GM21360 (cell line): Measurements from ENCODE around the gene KLHL33.

Source experiments
- ATAC-seq: cut with Tn5 transposase; IDR thresholded peaks from one replicate; pipeline ENCODE4 v1.9.1; 2021; ENCODE audit warnings: mild to moderate bottlenecking, moderate library complexity; ENCODE audit not compliant: unreplicated experiment

KLHL33 gene

DNA sequence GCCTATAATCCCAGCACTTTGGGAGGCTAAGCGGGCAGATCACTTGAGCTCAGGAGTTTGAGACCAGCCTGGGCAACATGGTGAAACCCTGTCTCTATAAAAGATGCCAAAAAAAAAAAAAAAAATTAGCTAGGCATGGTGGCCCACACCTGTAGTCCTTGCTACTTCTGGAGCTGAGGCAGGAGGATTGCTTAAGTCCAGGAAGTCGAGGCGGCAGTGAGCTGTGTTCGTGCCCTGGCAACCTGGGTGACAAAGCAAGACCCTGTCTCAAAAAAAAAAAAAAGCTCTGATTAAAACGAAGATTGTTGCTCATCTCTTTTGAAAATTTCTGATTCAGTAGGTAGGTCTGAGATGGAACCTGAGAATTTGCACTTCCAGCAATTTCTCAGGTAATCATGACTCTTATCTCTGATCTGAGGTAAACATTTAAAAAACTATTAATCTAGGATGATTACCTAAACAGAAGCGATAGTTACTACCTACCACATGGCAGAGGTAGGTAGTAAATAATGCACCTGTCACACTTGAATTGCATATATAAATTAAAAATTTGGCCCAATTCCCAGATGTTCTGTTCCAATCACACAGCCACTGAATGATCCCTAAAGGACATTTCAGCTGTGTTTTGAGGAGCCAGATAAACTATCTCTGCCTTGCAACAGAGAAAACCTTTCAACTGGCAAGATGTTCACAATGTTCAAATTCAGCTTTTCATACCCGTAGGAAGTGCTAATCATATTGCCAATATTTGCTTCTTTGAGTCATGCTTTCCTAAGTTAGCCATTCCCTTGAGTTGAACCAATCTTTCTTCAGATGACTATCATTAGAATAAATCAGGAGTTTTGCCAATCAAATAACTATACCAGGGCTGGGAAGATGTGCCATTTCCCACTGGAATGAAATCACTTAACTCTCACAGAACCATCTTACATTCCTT is 18.4 kb downstream of the KLHL33 start:
- ATAC-seq, result no peak

DNA sequence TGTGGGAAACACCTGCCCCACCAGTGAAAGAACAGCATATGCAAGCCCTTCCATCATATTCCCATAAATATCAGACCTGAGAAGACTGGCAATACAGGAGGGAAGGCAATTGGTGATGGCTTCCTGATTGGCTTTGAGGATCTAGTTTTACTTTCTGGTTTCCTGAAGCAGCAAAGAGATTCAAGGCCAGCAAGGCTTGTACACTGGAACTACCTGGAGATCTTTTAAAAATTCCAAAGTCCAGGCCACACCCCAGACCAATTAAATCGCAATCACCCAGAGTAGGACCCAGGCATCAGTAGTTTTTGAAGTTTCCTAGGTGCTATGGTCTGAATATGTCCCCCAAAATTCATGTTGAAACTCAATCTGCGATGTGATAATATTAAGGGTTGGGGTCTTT is 19.7 kb downstream of the KLHL33 start:
- no peak for ATAC-seq

DNA sequence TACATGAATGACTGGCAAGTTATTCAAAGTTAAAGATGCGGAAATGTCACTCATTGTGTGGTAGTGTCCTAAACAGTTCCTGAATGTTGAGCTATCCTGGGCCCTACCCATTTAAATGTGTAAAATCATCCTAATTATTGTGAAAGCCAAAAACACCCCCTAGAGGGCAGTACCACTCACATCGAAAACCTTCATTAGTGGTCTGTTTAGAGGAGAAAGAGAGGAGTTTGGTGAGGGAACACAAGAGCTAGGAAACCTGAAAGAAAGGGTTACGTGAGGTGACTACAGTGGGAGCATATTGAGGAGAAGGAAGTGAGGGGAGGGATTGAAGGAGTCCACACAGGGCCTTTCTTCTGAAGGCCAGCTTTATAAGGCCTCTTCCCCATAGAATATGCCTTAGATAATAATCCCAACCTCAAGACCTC is 20.2 kb downstream of the KLHL33 start:
- ATAC-seq, result no peak

DNA sequence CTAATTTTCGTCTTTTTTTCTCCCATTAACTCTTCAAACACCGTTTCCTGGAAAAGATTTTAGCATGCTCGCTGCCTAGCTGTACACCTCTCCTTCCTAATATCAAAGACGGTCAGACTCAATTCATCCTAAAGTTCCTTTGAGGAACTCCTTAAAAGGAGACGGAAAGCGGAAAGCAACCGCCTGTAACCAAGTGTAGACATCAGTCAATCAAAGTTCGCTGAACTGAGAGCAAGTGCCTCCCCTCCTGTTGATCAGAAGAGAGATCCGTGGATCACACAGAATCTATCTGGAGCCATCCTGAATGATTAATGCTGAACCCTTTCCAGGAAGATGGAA is 22.3 kb downstream of the KLHL33 start:
- ATAC-seq, result peak; percentile 34

DNA sequence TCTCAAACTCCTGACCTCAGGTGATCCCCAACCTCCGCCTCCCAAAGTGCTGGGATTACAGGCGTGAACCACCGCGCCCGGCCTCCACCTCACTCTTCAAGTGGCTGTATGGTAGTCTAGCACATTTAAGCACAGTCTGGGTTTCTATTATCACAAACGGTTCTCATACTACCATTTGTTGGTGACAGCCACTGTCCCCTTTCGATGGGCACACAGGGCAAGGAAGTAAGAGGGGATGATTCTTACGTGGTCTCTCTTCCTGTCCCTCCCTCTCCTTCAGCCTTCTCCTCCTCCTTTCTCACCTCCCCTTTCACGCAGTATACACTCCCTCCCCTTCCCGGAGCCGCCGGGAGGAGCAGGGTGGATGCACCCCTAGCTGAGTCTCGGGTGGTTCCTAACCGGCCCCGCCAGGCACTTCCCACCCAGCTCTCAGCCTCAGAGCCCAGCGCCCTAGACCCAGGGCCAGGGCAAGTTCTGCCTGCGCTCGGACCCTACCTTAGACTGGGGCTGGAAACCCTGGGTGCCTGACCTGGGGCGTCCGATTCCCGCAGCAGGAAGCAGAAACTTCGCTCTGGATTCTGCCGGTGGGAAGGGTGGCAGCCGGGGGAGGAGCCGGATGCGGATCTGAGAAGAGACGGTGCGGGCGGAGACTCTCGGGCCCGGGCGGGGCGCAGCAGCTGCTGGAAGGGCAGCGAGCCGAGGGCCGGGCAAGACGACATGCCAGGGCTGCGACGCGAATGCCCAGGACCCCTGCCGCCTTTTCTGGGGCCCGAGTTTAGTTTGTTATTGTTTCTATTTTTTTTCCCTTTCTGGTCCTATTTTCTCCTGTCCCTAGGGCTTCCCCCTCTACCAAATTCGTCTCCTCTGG is 22.9 kb downstream of the KLHL33 start, which contains the start of gene TEP1:
TEP1 (minus strand) TSS at position 626 of the 868 bp plus-strand sequence. CDS start 5,062 bp downstream, outside the sequence.
- ATAC-seq, result peak; percentile 63

DNA sequence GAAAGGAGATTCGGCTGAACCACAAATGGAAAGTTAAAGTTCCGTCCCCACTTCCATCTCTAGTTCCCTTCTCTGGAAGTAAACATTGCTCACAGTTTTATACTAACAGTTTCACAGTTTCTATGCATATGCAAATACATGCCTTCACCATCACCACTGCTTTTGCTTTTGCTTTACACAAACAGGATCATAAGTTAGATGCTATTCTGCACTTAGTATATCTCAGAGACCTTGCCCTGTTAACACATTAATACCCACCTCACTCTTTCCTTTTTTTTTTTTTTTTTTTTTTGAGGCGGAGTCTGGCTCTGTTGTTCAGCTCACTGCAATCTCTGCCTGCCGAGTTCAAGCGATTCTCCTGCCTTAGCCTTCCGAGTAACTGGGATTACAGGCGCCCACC is 23.6 kb downstream of the KLHL33 start:
- peak; percentile 33 for ATAC-seq

DNA sequence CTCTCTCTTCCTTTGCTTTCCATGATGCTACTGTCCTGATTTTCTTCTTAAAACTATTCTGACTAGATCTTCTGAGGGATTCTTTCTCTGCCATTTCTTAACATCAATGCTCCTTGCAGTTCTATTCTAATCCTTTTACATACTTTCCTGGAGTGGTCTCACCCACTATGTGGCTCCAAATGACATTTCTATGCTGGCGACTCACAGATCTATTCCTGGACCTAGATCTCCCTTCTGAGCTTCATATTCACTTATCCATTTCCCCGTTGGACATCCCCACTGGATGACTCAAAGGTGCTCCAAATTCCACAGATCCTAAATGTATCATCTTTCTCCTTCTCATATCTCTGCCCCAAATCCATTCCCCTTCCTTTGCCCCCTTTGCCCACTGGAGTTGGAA is 26.7 kb downstream of the KLHL33 start:
- no peak for ATAC-seq

DNA sequence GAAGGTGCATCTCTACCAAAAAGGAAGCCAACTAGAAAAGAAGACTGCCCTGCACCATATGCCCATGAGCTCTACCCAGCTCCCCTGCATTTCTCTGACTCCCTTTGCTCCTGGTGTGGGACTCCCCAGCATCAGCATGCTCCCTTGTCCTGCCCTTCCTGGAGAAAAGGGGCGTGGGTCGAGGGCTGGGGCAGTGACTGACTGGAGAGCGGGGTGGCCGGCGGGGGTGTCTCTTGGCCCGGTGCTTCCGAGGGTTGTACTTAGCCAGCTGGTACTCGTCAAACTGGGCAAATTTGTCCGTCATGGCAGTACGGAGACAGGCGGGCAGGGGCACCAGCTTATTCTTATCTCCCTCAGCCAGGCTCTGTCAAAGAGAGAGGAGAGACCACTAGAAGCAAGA is 32.4 kb downstream of the KLHL33 start:
- ATAC-seq, result no peak

DNA sequence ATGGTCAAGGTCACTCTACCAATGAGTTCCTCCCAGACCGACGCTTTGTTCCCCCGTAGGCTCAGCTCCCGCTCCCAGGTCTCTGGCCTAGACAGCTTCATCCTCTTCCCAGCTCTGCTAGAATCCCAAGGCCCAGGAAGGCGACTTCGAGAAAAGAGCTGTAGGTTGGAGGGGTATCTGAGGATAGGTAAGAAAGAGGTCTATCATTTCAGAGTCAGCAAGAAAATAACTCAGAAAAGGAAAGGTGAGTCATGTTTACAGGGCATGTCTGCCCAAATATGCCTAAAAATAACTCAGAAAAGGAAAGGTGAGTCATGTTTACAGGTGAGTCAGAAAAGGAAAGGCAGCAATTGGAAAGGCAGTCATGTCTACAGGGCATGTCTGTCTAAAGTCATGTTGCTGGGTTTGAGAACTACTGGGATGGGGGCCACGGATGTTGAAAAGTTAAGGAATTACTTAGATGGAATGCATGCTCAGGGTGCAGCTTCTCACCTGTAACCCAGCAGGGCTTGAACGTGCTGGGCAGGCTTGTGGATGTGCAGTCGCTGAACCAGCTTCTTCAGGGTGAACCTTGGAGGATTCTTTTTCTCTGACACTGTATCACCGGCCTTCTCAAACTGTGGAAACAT is 34.9 kb downstream of the KLHL33 start:
- ATAC-seq, result no peak

DNA sequence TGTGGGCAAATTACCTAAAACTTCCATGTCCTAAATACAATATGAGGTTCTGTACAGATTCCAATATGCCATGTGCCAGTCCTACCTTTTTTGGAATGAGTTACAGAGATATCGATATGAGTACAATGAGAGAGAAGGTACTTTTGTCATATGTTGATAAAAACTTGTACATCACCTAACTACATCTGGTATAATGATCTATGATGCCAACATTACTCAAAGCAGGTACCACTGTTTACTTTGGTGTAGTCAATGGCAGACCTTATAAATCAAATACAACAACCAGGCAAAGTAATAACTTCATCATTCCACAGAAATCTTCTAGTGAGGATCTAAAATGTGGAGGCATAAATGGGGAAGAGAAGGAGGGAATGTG is 35.4 kb downstream of the KLHL33 start:
- ATAC-seq, result no peak

DNA sequence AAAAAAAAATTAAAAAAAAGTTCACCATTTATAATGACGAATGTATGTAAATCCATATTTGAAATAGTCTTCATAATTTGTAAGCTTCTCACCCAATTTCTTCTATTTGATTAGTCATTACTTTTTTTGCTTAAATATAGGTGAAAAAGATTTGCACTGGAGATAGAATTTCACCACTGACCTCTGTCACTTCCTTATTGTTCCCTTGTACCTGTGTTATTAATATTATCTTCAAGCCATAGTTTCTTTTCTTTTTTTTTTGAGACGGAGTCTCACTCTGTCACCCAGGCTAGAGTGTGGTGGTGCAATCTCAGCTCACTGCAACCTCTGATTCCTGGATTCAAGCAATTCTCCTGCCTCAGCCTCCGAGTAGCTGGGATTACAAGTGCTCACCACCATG is 38.5 kb downstream of the KLHL33 start:
- no peak for ATAC-seq

DNA sequence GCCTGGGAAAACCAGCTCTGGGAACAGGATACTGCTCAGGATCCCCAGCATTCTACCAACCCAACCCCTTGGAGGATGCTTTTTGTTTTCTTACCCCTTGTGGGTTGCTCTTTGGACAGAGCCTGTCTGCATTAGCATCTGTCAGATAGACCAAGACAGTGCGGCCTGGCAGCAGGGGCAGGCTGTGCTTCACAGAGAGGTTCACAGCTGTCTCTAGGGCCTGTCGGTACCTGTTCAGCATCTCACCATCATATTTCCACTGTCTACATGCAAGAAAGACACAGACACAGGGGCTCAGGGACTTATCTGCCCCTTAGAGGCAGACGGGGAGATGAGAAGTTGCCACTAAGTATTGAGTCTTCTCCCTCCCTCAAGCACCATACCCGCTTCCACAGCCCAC is 44.5 kb downstream of the KLHL33 start:
- ATAC-seq, result no peak

DNA sequence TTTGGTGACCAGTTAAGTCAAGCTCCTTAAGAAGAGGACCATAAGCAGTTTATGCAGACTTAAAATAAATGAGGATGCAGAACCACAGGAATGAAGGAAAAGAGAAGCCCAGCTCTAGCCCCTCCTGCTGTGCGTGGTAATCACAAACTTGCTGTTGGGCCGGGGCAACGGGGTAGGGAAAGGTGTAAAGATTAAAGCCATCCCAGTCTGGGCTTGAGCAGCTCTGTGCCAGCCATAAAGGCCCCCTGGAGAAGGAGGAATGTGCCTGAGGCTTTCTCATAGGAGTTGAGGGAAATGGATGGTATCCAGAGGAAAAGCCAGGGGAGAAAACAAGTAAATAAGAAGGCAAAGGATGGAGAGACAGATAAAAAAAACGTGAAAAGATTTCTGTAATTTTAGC is 47.8 kb downstream of the KLHL33 start:
- no peak for ATAC-seq

DNA sequence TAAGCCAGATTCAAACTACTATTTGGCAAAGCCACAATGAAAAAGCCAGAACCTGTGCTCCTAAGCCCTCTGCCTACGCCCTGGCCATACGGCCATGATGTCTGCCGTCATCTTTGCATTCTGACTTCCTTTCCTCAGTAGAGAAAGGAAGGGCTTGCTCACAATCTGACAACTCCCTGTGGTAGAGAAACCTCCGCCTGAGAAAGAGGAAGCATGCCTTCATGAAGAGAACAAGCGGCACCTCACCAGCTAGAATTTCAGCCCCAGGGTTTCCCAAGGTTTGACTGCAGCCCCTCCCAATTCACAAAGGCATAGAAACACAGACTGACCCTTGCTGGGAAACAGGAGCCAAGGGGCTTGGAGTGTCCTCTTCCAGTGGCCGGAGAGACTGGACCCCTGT is 48.4 kb downstream of the KLHL33 start:
- ATAC-seq, result no peak

DNA sequence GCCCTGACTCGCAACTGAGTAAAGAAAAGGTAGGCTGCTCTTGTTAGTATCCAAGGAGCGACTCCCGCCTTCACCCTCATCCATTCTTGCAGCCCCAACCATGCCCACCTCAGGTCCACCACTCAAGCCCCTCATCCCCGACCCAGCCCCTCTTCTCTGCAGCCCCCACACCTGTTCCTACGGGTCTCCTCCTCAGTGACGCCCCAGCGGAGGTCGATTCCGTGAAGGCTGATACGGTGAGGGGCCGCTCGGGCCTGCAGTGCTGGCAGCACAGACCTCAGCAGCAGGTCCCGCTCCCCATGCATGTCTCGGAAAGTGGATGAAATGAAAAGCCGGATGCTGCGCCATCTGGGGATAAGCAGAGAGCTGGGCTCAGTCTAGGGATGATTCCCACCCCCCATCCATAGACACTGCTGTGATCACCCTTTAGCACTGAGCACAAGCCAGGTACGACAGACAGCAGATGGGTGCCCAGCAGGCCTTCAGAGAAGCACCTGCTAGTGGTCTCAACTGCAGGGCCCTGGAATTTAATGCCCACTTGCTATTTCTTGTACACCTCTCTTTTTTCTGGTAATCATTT is 49.6 kb downstream of the KLHL33 start:
- no peak for ATAC-seq

DNA sequence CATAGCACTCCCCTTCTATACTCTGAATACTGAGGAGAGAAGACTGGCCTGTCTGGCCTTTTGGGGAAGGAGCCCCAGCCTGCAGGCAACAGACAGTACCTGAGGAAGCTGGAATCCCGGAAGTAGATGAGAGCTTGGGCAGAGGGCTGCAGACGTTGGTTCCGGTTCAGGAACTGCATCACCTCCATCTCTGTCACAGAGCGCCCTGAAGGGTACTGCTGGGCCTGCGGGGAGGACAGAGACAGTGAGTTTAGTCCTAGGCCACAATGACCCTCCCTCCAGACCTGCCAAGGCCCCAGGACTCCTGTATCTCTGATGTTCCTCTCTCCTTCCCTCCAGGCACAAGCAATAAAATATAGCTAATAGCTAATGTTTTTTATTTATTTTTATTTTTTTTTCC is 51.1 kb downstream of the KLHL33 start:
- ATAC-seq, result no peak

DNA sequence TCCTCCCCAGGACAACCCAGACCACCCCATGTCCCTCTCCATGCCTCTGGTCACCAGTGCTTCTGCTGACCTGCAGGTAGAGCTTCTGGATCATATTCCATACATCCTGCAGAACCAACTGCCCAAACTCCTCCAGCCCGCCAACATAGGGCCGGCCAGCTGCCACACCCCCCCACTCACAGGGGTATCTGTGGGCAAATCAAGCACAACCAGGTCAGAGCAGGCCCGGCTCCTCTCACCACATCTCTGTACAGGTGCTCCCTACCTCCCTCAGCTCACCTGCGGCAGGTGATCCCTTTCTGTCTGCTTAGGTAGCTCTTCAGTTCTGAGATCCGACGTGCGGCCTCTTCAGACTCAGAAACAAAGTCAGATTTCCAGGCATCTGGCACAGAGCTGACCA is 51.6 kb downstream of the KLHL33 start:
- ATAC-seq, result no peak

DNA sequence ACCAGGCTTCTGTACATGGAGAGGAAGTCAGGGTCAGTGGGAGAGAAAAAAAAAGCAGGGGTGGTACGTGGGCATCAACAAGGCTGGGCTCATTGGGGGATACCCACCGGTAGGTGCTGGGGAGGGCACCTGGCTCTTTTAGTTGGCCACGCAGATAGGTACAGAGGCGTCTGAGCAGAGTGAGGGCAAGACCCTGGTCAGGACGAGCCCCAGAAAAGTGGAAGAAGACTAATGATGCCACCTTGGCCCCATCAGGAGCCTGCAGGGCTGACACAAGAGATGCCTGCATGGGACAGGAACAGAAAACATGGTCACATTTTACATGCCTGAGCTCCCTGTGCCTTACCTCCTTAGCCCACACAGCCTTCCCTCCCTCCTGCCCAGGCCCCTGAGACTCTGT is 52.3 kb downstream of the KLHL33 start:
- ATAC-seq, result no peak

DNA sequence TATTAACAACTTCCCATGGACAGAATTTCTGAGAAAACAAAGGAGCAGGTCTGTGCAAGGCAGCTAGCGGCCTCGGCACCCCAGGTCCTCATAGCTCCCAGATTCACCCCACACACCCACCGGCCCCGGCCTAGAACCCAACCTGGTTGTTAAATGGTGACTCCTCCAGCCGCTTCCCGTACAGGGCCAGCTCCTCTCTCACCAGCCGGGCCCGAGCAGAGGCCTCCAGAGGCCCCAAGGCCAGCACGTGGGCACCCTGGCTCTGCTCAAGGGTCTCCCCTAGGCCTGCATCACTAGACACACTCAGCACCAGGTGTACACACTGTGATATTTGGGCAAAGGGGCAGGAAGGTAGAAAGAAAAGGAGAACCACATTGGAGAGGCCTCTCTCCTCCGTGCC is 52.9 kb downstream of the KLHL33 start:
- no peak for ATAC-seq

DNA sequence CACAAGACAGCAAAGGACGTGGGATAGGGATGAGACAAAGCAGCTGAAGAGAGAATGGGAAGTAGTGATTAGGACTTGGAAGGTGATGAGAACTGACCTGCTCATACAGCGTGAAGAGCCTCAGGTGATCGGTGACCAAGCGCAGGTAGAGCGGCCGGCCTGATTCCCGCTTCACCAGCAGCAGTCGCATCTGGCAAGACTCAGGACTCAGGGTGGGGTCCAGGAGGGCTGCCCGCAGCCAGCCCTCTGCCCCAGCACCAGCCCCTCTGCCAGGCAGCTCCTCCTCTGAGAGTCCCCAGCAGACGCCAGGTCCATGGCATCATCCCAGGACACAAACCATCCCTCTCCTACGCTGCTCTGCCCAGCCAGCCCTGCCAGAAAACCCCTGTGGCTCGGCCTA is 53.4 kb downstream of the KLHL33 start:
- ATAC-seq, result no peak

DNA sequence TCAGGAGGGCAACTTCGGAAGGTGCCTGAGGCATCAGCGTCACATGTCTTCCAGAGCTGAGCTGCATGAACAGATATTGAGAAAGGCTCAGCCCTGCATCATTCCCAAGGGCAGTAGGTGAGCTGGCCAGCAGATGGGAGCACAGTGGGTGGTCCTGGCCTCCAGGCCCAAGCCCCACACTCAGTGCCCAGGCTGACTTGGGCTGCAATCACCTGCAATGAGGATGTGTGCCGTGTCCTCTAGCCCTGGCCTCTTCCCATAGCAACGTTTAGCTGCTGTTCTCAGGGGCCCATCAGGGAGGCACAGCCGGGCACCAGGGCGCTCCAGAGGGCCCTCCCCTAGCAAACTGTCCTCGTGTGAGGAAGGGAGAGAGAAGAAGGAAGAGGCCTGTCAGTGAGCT is 54.6 kb downstream of the KLHL33 start:
- no peak for ATAC-seq
